HCT116 (cell line): ENCODE results near the gene KCNIP4. TPM values are rescaled to one million over a fixed set of nuclear protein-coding genes. Genes with fewer than 3 reads are reported as not detected.

Experiments
- ATAC-seq: fragments of 200-7000 bp; cut with Tn5 transposase; 2 replicates; pipeline ENCODE4 v1.9.1; 2020; ENCODE audit warnings: mild to moderate bottlenecking, moderate library complexity
- BruUV-seq: library from RNA; stranded (reverse); fragments of 400-500 nt; replicated peaks from 2 replicates; lab custom pipeline; 2021; lab: Mats Ljungman, UMichigan
- CTCF ChIA-PET: fragments of 300-600 bp; sonication (Branson Sonifier 250); formaldehyde crosslinking; loops from one replicate; lab custom pipeline; 2021; ENCODE audit warnings: antibody characterized with exemption; lab: Charles Lee
- POLR2A ChIA-PET: fragments of 300-600, 350-600 bp; sonication (Branson Sonifier 250); formaldehyde crosslinking; loops from one replicate; lab custom pipeline; 2021; ENCODE audit warnings: antibody characterized with exemption; lab: Charles Lee
- RAD21 ChIA-PET, 2 experiments: fragments of 300-600 bp; sonication (Branson Sonifier 250); formaldehyde crosslinking; loops; one replicate each; lab custom pipeline; 2023; ENCODE audit warnings: low total read pairs in 2 of 2; ENCODE audit not compliant: uncharacterized antibody in 2 of 2, unreplicated experiment in 2 of 2, low non-redundant PET in 1 of 2; lab: Charles Lee
- DNase-seq: peaks from one replicate; pipeline ENCODE4 v3.0.0-alpha.2; 2010; ENCODE audit warnings: low read depth, low spot score
- H2AFZ ChIP-seq: fragments of 200-600 bp; shearing (Covaris generic), sonication (generic); 2 replicates; pipeline ENCODE4 v1.6.1; 2017; ENCODE audit warnings: low read depth, mixed run types, mixed read lengths, antibody characterized with exemption, low read length; ENCODE audit not compliant: poor library complexity, severe bottlenecking
- H3K27ac ChIP-seq: 2 replicates; pipeline ENCODE4 v1.5.1; 2012; ENCODE audit warnings: low read depth, low read length
- H3K27me3 ChIP-seq: fragments of 200-600 bp; sonication (generic); 2 replicates; pipeline ENCODE4 v1.6.1; 2016; ENCODE audit warnings: mixed run types, low read length, mixed read lengths; ENCODE audit not compliant: insufficient read depth
- H3K36me3 ChIP-seq, 2 experiments: fragments of 200-500 bp in 1 of 2; fragments of 200-600 bp in 1 of 2; sonication (Bioruptor generic) in 1 of 2; sonication (generic) in 1 of 2; 2 replicates each; pipeline versions ENCODE4 v1.5.1 to v1.6.1; 2014 to 2016; ENCODE audit warnings: low read length in 2 of 2, inconsistent platforms in 1 of 2, mixed read lengths in 1 of 2, mixed run types in 1 of 2; ENCODE audit not compliant: insufficient read depth in 2 of 2, control insufficient read depth in 1 of 2
- H3K4me1 ChIP-seq, 2 experiments: fragments of 200-600 bp in 1 of 2; sonication (generic) in 1 of 2; 2 replicates each; pipeline versions ENCODE4 v1.5.1 to v1.6.1; 2012 to 2017; ENCODE audit warnings: low read length in 2 of 2, inconsistent platforms in 1 of 2, mild to moderate bottlenecking in 1 of 2, mixed read lengths in 1 of 2, mixed run types in 1 of 2, moderate library complexity in 1 of 2; ENCODE audit not compliant: insufficient read depth in 2 of 2, control insufficient read depth in 1 of 2
- H3K4me2 ChIP-seq: fragments of 200-600 bp; sonication (generic); 2 replicates; pipeline ENCODE4 v1.6.1; 2017; ENCODE audit warnings: mixed run types, low read length, mixed read lengths
- H3K4me3 ChIP-seq, 2 experiments: fragments of 200-600 bp in 1 of 2; sonication (generic) in 1 of 2; replicated peaks in 1 of 2; 2 replicates each; pipeline ENCODE4 v1.5.1; 2011 to 2016; ENCODE audit warnings: low read length in 2 of 2, control low read depth in 1 of 2, low read depth in 1 of 2, mild to moderate bottlenecking in 1 of 2, mixed read lengths in 1 of 2, mixed run types in 1 of 2
- H3K79me2 ChIP-seq: fragments of 200-600 bp; sonication (generic); 2 replicates; pipeline ENCODE4 v1.6.1; 2017; ENCODE audit warnings: mild to moderate bottlenecking, mixed run types, low read length, moderate library complexity, mixed read lengths; ENCODE audit not compliant: insufficient read depth
- H3K9ac ChIP-seq: fragments of 200-600 bp; sonication (generic); 2 replicates; pipeline ENCODE4 v1.6.1; 2016; ENCODE audit warnings: low read length, mixed read lengths
- H3K9me2 ChIP-seq: fragments of 200-600 bp; sonication (generic), shearing (Covaris generic); 2 replicates; pipeline ENCODE4 v1.6.1; 2017; ENCODE audit warnings: mixed run types, mild to moderate bottlenecking, moderate library complexity; ENCODE audit not compliant: insufficient read depth
- H3K9me3 ChIP-seq, 2 experiments: fragments of 200-500 bp in 1 of 2; fragments of 200-600 bp in 1 of 2; sonication (Bioruptor generic) in 1 of 2; sonication (generic) in 1 of 2; 2 replicates each; pipeline ENCODE4 v1.6.1; 2014 to 2017; ENCODE audit warnings: low read length in 2 of 2, mixed read lengths in 2 of 2, inconsistent platforms in 1 of 2, low read depth in 1 of 2, mild to moderate bottlenecking in 1 of 2, mixed run types in 1 of 2, moderate library complexity in 1 of 2; ENCODE audit not compliant: control insufficient read depth in 1 of 2, insufficient read depth in 1 of 2
- H4K20me1 ChIP-seq: fragments of 200-600 bp; sonication (generic), shearing (Covaris generic); 2 replicates; pipeline ENCODE4 v1.6.1; 2017; ENCODE audit warnings: mixed run types, mild to moderate bottlenecking, moderate library complexity; ENCODE audit not compliant: insufficient read depth
- CBX3 ChIP-seq: IDR thresholded peaks from 2 replicates; pipeline ENCODE4 v1.6.1; 2012; ENCODE audit warnings: low read depth
- CEBPB ChIP-seq: IDR thresholded peaks from 2 replicates; pipeline ENCODE4 v1.6.1; 2012; ENCODE audit warnings: low read depth
- ELF1 ChIP-seq: IDR thresholded peaks from 2 replicates; pipeline ENCODE4 v1.6.1; 2012; ENCODE audit warnings: low read depth, borderline replicate concordance
- FOSL1 ChIP-seq: IDR thresholded peaks from 2 replicates; pipeline ENCODE4 v1.6.1; 2012; ENCODE audit warnings: low read depth
- JUND ChIP-seq: IDR thresholded peaks from 2 replicates; pipeline ENCODE4 v1.6.1; 2012
- SIN3A ChIP-seq: IDR thresholded peaks from 2 replicates; pipeline ENCODE4 v1.6.1; 2012; ENCODE audit warnings: low read depth
- SP1 ChIP-seq: IDR thresholded peaks from 2 replicates; pipeline ENCODE4 v1.6.1; 2012; ENCODE audit warnings: low read depth
- TCF7L2 ChIP-seq: IDR thresholded peaks from 2 replicates; pipeline ENCODE4 v1.7.0; 2011; ENCODE audit warnings: borderline replicate concordance, inconsistent platforms; ENCODE audit not compliant: insufficient read depth, insufficient read length; ENCODE audit errors: extremely low read depth
- YY1 ChIP-seq: IDR thresholded peaks from 2 replicates; pipeline ENCODE4 v1.6.1; 2011; ENCODE audit warnings: low read length, low read depth, moderate library complexity, mild to moderate bottlenecking; ENCODE audit not compliant: insufficient replicate concordance; ENCODE audit errors: extremely low read depth
- ZNF274 ChIP-seq: fragments of 200-500 bp; sonication (Bioruptor generic); IDR thresholded peaks from 2 replicates; pipeline ENCODE4 v1.6.1; 2014; ENCODE audit warnings: mild to moderate bottlenecking, low read depth, low read length, inconsistent platforms
- intact Hi-C: fragments of 100-400 bp; cut with micrococcal nuclease; formaldehyde crosslinking; loops from 2 replicates; pipeline ENCODE4 v1.10.0; 2022
- total RNA-seq: library from RNA; stranded (reverse); gene quantifications from one replicate; pipeline ENCODE4 v1.2.1, GENCODE V29; 2021; ENCODE audit not compliant: unreplicated experiment
- TF ChIP-seq, protein P1 (sequence below): IDR thresholded peaks from 2 replicates; pipeline ENCODE4 v1.6.1; 2011; ENCODE audit warnings: mild to moderate bottlenecking, low read length, moderate library complexity; ENCODE audit not compliant: insufficient replicate concordance; ENCODE audit errors: extremely low read depth
- TF ChIP-seq, protein P2 (sequence below): IDR thresholded peaks from 2 replicates; pipeline ENCODE4 v1.6.1; 2012

The KCNIP4 gene
- total RNA-seq, 1 experiment from 2014 or later: not detected

DNA sequence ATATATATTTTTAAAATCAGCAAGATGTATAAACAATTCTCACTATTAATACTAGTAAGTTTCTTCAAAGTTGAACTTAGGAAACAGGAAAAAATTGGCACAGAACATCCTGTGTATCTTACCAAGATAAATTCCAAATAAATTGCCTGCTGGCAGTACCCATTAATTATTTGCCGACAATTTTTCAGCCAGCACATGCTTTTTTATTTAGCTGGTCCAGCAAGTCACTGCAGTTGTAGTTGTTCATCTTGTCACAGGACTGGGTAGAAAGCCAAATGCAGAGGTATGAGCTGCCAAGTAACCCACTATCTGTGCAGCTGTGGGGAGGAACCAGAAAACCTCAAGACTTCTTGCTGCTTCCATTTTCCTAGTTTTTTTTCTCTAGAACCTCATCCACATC is 1134.9 kb downstream of the KCNIP4 start:
- Histone ChIP-seq H3K4me1 (peaks cover 0 to 5% of the 10 kb centered on the region in 2 experiments; a peak in 1 of 4 replicates), H3K79me2 (no peaks in the 10 kb centered on the region), H3K9me3 (no peaks in the 10 kb centered on the region)
- no TSS peak for BruUV-seq
- TF ChIP-seq YY1 (no peak), CEBPB (no peak), ZNF274 (no peak), FOSL1 (no peak), TCF7L2 (no peak), SP1 (no peak), CBX3 (no peak), JUND (no peak), SIN3A (no peak), ELF1 (no peak)
- TF ChIP-seq, protein P1, sequence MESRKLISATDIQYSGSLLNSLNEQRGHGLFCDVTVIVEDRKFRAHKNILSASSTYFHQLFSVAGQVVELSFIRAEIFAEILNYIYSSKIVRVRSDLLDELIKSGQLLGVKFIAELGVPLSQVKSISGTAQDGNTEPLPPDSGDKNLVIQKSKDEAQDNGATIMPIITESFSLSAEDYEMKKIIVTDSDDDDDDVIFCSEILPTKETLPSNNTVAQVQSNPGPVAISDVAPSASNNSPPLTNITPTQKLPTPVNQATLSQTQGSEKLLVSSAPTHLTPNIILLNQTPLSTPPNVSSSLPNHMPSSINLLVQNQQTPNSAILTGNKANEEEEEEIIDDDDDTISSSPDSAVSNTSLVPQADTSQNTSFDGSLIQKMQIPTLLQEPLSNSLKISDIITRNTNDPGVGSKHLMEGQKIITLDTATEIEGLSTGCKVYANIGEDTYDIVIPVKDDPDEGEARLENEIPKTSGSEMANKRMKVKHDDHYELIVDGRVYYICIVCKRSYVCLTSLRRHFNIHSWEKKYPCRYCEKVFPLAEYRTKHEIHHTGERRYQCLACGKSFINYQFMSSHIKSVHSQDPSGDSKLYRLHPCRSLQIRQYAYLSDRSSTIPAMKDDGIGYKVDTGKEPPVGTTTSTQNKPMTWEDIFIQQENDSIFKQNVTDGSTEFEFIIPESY: no peak
- TF ChIP-seq, protein P2, sequence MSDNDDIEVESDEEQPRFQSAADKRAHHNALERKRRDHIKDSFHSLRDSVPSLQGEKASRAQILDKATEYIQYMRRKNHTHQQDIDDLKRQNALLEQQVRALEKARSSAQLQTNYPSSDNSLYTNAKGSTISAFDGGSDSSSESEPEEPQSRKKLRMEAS: no peak
- TF ChIP-seq, all 23 proteins: peak for 0
- DNase-seq (no peak), ATAC-seq (no peak)
- H2AFZ ChIP-seq: no peak overlapping the region
- no peaks in the 10 kb centered on the region for H4K20me1 ChIP-seq
- H3K9me2 ChIP-seq: no peaks in the 10 kb centered on the region
- H3K36me3 ChIP-seq: no peaks in the 10 kb centered on the region
- POLR2A ChIA-PET: no interaction called here
- H3K27ac ChIP-seq: no peak overlapping the region
- RAD21 ChIA-PET: no interaction called here
- no peak overlapping the region for H3K9ac ChIP-seq
- intact Hi-C loops: no loop called here
- CTCF ChIA-PET: no interaction called here
- no peaks in the 10 kb centered on the region for H3K27me3 ChIP-seq
- no peak overlapping the region for H3K4me2 ChIP-seq
- H3K4me3 ChIP-seq: no peak overlapping the region
